H1 (cell line): ENCODE measurements around the gene PAFAH1B1. TPM values are rescaled to one million over a fixed set of nuclear protein-coding genes. Genes with fewer than 3 reads are reported as not detected.

Experiments used
- CBX5 ChIP-seq: fragments of 300-800, 300-1000 bp; sonication (generic); IDR thresholded peaks from 2 replicates; pipeline ENCODE4 v1.7.1; 2016; ENCODE audit warnings: antibody characterized with exemption, low read length, low read depth
- HDAC2 ChIP-seq, 2 experiments: fragments of 300-600 bp in 1 of 2; sonication (generic) in 1 of 2; IDR thresholded peaks; 2 replicates each; pipeline ENCODE4 v1.6.1; 2011 to 2012; ENCODE audit warnings: low read depth in 2 of 2, low read length in 2 of 2, mild to moderate bottlenecking in 2 of 2, moderate library complexity in 2 of 2, borderline replicate concordance in 1 of 2, inconsistent platforms in 1 of 2
- POLR2A ChIP-seq, 2 experiments: IDR thresholded peaks; 1 replicate in 1 of 2; 2 replicates in 1 of 2; pipeline ENCODE4 v1.6.1; 2011; ENCODE audit warnings: low read depth in 2 of 2, low read length in 2 of 2, mild to moderate bottlenecking in 2 of 2; ENCODE audit errors: control extremely low read depth in 1 of 2
- RBBP5 ChIP-seq: IDR thresholded peaks from 2 replicates; pipeline ENCODE4 v1.7.1; 2012; ENCODE audit warnings: low read depth, mild to moderate bottlenecking, inconsistent platforms, low read length, moderate library complexity, borderline replicate concordance
- RXRA ChIP-seq: IDR thresholded peaks from 2 replicates; pipeline ENCODE4 v1.6.1; 2011; ENCODE audit warnings: low read depth, mild to moderate bottlenecking, low read length, moderate library complexity; ENCODE audit not compliant: insufficient read depth
- SP2 ChIP-seq: IDR thresholded peaks from 2 replicates; pipeline ENCODE4 v1.6.1; 2012; ENCODE audit warnings: mild to moderate bottlenecking, low read length, inconsistent platforms
- SUZ12 ChIP-seq: fragments of 200-600 bp; sonication (generic); IDR thresholded peaks from 2 replicates; pipeline ENCODE4 v1.6.1; 2012; ENCODE audit warnings: mild to moderate bottlenecking, inconsistent platforms, low read length, moderate library complexity, mixed read lengths
- TBP ChIP-seq: IDR thresholded peaks from 2 replicates; pipeline ENCODE4 v1.6.1; 2011; ENCODE audit warnings: low read depth, low read length, improper control_type of control experiment
- polyA plus RNA-seq, 7 experiments: library from polyadenylated mRNA; depleted of rRNA in 3 of 7; stranded (reverse) in 5 of 7; unstranded in 2 of 7; fragments of >200 nt in 5 of 7; fragments of 200-250 nt in 2 of 7; gene quantifications; 1 replicate in 5 of 7; 2 replicates in 1 of 7; 4 replicates in 1 of 7; pipeline versions ENCODE4 v1.2.1 to v1.2.3, GENCODE V29; 2011 to 2013; ENCODE audit warnings: missing spikeins in 2 of 7, mixed read lengths in 2 of 7
- total RNA-seq: library from RNA; stranded (reverse); fragmentation: NEBNext Ultra II Directional; extraction: Animal tissue kit (Norgen Biotek cat#: 25700); gene quantifications from 2 replicates; pipeline ENCODE4 v1.2.1, GENCODE V29; 2021

Gene PAFAH1B1
- total and polyA plus RNA-seq, 2 of the 8 experiments (the other 6 are each of a cell fraction or from before 2014, with no cell fraction given) = 42.0 to 152 TPM

DNA sequence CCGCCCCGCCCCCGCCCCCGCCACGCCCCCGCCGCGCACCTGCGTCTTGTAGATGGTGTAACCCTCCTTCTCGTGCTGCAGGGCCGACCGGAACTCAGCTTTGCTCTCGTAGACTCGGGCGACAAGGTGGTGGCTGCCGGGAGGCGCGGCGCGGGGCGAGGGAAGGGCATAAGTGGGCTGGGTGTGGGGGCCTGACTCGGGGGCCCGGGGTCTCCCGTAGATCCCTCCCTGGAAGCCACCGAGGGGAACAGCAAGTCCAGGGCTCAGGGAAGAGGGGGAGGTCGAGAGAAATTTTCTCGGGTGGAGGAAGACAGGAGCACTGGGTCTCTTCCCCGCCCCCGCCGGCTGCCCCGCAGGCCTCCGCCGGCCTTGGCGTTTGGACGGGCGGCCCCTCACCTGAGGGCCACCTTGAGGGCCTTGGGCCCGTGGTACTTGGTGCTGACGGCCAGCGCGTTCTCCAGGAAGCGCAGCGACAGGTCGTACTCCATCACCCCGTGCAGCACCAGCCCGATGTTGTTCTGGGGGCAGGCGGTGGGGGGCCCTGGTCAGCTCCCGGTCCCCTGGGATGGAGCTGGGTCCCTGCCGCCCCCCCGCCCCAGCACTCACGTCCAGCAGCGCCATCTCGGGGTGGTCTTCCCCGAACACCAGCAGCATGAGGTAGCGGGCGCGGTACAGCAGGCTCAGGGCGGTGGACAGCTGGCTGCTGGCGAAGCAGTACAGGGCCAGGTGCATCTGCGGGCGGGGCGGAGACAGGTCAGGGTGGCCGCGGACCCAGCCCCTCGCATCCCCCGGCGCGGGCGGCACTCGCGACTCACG, 98.7 kb downstream of the PAFAH1B1 start (continued):
- TF ChIP-seq SP2 (no peak), TBP (no peak), SUZ12 (no peak), POLR2A (IDR thresholded peaks at IDR 0.05; ENCODE audit: control extremely low read depth in 1 of 2, low read depth in 2 of 2, low read length in 2 of 2) (no peak), RXRA (no peak), CBX5 (no peak), RBBP5 (no peak), HDAC2 (IDR thresholded peaks at IDR 0.05; ENCODE audit: borderline replicate concordance in 1 of 2, low read depth in 2 of 2, low read length in 2 of 2) (no peak)
